GM18507 (cell line): Measurements from ENCODE around the gene CLEC18C.
"Not testable (repeated sequence)": the region's sequence is repeated elsewhere in the genome, so short reads cannot be mapped to it uniquely, and the experiment has no call there.

ENCODE experiments used
- DNase-seq: peaks from one replicate; pipeline ENCODE4 v3.0.0; 2011; ENCODE audit warnings: low read depth; ENCODE audit not compliant: insufficient read length; ENCODE audit errors: extremely low spot score
- FAIRE-seq: peaks from 2 replicates; lab custom pipeline; 2011; peaks lifted over from hg19 to GRCh38; lab: Jason Lieb, UNC

Gene CLEC18C

GRCh38 chr16:70173212-70173837 lies at the start of gene CLEC18C:
TSS of gene CLEC18C (plus strand) at chr16:70173787. CDS start at chr16:70174279, 492 bp downstream.
- FAIRE-seq, DNase-seq: not testable (repeated sequence)

DNA sequence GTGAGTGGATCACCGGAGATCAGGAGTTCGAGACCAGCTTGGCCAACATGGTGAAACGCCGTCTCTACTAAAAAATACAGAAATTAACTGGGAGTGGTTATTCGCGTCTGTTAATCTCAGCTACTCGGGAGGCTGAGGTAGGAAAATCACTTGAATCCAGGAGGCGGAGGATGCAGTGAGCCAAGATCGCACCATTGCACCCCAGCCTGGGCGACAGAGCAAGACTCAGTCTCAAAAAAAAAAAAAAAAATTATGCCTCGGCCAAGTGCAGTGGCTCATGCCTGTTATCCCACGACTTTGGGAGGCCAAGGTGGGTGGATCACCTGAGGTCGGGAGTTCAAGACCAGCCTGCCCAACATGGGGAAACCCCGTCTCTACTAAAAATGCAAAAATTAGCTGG lies 49.8 kb upstream of the CLEC18C start:
- not testable (repeated sequence) for FAIRE-seq, DNase-seq

DNA sequence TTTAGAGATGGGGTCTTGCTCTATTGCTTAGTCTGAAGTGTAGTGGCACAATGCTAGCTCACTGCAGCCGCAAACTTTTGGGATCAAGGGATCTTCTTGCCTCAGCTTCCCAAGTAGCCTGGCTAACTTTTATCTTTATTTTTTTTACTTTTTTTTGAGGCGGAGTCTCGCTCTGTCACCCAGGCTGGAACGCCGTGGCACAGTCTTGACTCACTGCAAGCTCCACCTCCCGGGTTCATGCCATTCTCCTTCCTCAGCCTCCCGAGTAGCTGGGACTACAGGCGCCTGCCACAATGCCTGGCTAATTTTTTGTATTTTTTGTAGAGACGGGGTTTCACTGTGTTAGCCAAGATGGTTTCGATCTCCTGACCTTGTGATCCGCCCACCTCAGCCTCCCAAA lies 47.4 kb upstream of the CLEC18C start:
- DNase-seq, FAIRE-seq: not testable (repeated sequence)

- FAIRE-seq, DNase-seq: not testable (repeated sequence)
Observed at GRCh38 chr16:70127706-70128105, 45.9 kb upstream of the CLEC18C start.

DNA sequence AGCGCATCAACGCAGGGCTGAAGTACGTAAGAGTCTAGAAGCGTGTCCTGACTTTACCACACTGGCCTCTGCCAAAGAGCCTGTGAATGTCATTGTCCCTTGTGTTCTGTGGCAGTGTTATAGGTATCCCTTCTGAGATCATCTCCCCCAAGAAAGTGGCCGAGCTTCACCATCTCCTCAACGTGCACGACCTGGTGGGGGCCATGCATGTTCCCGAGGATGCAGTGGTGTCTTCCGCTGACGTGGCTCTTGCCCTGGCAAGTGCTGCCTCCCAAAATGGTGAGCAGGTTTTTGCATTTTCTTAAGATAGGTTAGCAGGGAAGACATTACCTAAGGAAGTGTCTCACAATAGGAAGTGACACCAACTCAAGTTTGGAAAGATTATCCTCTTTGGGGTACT lies 44.7 kb upstream of the CLEC18C start:
- FAIRE-seq, DNase-seq: not testable (repeated sequence)

GRCh38 chr16:70135796-70136195 lies 37.8 kb upstream of the CLEC18C start:
- not testable (repeated sequence) for FAIRE-seq, DNase-seq

GRCh38 chr16:70136595-70136994 lies 37.0 kb upstream of the CLEC18C start:
- not testable (repeated sequence) for DNase-seq, FAIRE-seq

- DNase-seq, FAIRE-seq: not testable (repeated sequence)
Observed at GRCh38 chr16:70142739-70143138, 30.8 kb upstream of the CLEC18C start.

DNA sequence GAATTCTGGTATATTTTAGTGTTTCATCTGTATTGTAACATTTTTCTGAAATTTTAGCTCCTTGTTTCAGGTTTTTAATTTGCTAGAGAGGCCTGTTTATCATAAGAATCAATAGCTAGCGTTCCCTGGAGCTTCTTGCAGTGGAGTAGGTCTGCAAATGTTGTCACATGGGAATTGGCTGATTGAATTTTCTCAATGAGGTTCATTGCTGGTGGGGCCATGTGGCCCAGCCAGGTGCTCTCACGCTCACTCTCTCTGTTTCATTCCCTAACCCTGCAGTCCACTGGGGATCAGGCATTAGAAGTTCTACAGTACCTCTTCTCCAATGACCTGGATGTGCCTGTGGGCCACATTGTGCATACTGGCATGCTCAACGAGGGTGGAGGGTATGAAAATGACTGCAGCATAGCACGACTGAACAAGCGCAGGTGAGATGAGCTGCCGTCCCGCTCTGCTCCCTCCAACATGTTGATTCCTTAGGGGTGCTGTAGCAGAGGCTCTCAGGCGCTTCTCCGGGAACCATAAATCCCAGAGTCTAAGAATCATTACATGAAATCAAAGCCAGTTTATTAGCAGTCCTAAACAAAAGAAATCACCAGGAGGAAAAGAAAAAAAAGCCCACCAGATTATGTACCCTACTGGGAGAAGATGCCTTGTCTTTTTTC lies 30.2 kb upstream of the CLEC18C start:
- FAIRE-seq, DNase-seq: not testable (repeated sequence)

DNA sequence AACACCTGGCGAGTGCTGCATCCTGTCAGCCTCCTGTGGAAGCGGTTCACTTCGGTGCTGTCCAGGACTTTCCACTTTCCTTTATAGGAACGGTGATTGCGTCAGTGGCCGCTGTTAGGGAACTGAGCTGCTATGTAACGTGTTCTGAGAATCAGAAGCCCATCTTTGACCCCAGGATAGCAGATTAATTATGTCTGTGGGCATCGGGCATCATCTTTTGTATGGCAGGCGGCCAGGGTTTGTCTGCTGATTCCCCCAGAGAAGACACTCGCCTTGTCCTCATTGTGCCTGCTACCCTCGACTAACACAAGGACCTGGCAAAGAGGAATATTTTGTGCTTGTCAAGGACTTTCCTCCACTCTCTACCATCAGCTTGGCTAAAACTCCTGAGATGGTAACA lies 25.7 kb upstream of the CLEC18C start:
- FAIRE-seq, DNase-seq: not testable (repeated sequence)

DNA sequence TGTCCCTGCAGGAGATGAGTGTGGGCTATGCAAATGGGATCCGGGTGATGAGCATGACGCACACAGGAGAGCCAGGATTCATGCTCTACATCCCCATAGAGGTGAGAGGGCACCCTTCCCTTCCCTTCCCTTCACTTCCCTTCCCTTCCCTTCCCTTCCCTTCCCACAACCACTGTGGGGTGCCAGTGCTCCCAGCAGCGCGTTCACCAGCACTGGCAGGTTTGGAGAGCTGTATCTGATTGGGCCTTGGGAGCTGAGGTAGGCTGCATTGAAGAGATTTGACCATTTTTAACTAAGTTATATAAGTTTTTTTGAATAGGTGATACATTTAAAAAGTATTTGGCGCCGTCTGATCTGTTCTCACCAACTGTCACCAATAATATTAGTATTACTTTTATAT lies 25.1 kb upstream of the CLEC18C start:
- DNase-seq, FAIRE-seq: not testable (repeated sequence)

DNA sequence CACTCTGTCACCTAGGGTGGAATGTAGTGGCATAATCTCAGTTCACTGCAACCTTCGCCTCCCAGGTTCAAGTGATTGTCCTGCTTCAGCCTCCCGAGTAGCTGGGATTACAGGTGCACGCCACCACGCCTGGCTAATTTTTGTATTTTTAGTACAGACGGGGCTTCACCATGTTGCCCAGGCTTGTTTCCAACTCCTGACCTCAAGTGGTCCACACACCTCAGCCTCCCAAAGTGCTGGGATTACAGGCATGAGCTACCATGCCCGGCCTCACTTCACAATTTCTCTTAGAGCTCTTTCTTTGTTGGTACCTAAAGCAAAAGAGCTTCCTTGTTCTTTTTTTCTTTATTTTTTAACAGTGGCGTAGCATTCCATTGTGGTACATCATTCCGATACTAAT lies 24.3 kb upstream of the CLEC18C start:
- not testable (repeated sequence) for FAIRE-seq, DNase-seq

- DNase-seq (no peak), FAIRE-seq (no peak)
Observed at GRCh38 chr16:70151391-70151790, 22.2 kb upstream of the CLEC18C start.

- DNase-seq: no peak
- FAIRE-seq: no peak
Observed at GRCh38 chr16:70151941-70152509, 21.6 kb upstream of the CLEC18C start.

DNA sequence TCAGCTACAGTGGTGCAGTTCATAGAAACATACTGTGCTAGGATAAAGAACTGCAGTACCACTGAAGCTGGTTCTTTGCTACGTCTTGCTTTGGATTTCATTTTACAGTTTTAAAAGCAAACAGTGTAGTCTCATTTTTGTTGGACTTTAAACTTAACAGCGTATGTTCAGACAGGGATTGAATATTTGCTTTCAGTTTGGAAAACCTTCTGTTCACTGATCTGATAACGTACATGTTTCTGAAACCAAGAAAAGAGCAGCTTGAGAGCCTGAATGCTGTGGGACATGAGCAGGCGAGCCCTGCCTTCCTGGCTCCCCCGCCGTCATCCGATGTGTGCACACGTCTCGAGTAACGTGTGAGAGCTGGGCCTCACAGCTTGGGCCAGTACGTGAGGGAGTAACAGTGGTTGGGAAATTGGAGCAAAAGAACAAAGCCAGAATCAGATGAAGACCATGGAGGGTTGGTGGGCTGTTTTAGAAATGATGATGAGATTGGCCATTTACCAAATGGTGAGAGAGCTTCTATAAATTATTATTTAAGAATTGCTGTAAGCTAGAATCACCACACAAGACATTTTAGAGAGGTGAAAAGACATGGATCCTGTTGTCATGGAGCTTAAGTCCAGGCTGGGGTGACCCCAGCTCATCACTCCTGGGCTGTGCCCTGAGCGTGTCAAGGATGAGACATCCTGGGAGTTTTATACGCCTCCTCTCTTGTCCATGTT lies 20.8 kb upstream of the CLEC18C start:
- FAIRE-seq (no peak), DNase-seq (no peak)

DNA sequence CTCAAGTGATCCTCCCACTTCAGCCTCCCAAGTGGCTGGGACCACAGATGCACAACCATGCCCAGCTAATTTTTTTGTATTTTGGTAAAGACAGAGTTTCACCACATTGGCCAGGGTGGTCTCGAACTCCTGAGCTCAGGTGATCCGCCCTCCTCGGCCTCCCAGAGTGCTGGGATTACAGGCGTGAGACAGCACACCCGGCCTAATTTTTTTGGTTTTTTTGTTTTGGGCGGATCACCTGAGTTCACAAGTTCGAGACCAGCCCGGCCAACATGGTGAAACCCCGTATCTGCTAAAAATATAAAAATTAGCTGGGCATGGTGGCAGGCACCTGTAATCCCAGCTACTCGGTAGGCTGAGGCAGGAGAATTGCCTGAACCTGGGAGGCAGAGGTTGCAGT lies 18.9 kb upstream of the CLEC18C start:
- not testable (repeated sequence) for FAIRE-seq, DNase-seq

DNA sequence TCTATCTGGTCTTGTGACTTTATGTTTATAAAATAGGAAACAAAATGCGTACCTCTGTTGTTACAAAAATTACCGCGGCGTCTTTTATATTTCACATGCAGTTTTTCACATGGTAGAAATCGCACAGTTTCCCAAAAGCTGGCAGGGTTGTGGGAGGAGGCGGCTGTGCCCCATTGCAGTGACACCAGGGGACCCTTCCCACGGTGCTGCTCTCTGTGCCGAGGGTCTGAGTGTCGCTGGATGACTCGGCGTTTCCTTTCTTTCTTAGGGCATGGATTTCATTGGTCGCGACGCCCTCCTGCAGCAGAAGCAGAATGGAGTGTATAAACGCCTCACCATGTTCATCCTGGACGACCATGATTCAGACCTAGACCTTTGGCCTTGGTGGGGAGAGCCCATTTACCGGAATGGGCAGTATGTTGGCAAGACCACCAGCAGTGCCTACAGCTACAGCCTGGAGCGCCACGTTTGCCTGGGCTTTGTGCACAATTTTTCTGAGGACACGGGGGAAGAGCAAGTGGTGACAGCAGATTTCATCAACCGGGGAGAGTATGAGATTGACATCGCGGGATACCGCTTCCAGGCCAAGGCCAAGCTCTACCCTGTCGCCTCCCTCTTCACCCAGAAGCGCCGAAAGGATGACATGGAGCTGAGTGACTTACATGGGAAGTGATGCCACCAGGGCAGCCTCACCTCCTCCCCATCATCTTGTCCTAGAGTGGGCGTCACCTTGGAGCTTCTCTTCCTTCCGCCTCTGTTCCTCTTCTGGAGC lies 17.2 kb upstream of the CLEC18C start:
- FAIRE-seq: no peak
- no peak for DNase-seq

DNA sequence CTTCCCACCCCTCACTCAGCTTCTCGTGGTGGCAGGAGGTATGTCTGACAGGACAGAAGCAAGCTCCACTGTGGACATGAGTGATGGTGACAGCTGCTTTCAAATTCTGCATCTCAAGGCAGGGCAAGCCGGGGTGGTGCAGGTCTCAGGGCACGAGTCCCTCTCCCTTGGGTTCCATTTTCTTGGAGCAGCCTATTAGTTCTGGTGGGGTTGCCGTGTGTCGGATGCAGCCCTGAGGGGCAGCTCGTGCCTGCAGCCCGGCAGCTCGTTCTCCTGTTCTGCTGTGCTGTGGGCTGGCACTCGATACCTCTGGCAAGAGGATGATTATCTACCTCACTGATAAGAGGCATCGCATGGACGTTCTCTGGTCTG lies 16.5 kb upstream of the CLEC18C start:
- DNase-seq (no peak), FAIRE-seq (no peak)
